Stomach (tissue), 9 donors: ENCODE results near the gene CPED1. TPM values are rescaled to one million over a fixed set of nuclear protein-coding genes. Genes with fewer than 3 reads are reported as not detected.
"Not testable (repeated sequence)": the region's sequence is repeated elsewhere in the genome, so short reads cannot be mapped to it uniquely, and the experiment has no call there.

Source experiments
- DNase-seq, 2 donors: peaks; one replicate each; pipeline versions ENCODE4 v3.0.0 to v3.0.0-alpha.2; 2013 to 2019
- H3K27ac ChIP-seq, 5 donors: fragments of 200-600 bp in 4 of 5; sonication (generic) in 4 of 5; one replicate each; pipeline ENCODE4 v1.5.1; 2013 to 2019; ENCODE audit warnings: mild to moderate bottlenecking in 1 of 5, moderate library complexity in 1 of 5
- H3K27me3 ChIP-seq, 3 donors: fragments of 200-600 bp; sonication (generic); one replicate each; pipeline ENCODE4 v1.5.1; 2017 to 2019; ENCODE audit warnings: mixed run types in 1 of 3
- H3K36me3 ChIP-seq, 4 donors: fragments of 200-600 bp; sonication (generic); 1 replicate in 3 of 4; 2 replicates in 1 of 4; pipeline ENCODE4 v1.5.1; 2016 to 2019
- H3K4me1 ChIP-seq, 4 donors: fragments of 200-600 bp; sonication (generic); one replicate each; pipeline ENCODE4 v1.5.1; 2016 to 2019
- H3K4me3 ChIP-seq, 4 donors: fragments of 200-600 bp; sonication (generic) in 3 of 4; one replicate each; pipeline ENCODE4 v1.5.1; 2016 to 2019; ENCODE audit warnings: mild to moderate bottlenecking in 1 of 4
- H3K9me3 ChIP-seq, 4 donors: fragments of 200-600 bp; sonication (generic); one replicate each; pipeline ENCODE4 v1.5.1; 2016 to 2019
- EP300 ChIP-seq: sonication (generic); formaldehyde crosslinking; IDR thresholded peaks from one replicate; pipeline ENCODE4 v1.6.1; 2017; ENCODE audit warnings: antibody characterized with exemption
- POLR2A ChIP-seq, 4 donors: fragments of 450-650 bp; IDR thresholded peaks; one replicate each; pipeline ENCODE4 v1.6.1; 2016; ENCODE audit warnings: antibody characterized with exemption in 4 of 4, control low read depth in 2 of 4, mild to moderate bottlenecking in 1 of 4, moderate library complexity in 1 of 4
- POLR2AphosphoS5 ChIP-seq, 3 donors: sonication (generic); formaldehyde crosslinking; IDR thresholded peaks; one replicate each; pipeline ENCODE4 v1.6.1; 2016; ENCODE audit warnings: antibody characterized with exemption in 3 of 3
- WGBS, 5 donors: extraction: QIAGEN DNeasy Blood & Tissue Kit in 3 of 5; methylation state at CpG; one replicate each; pipeline versions ENCODE4 v1.1.5 to v1.1.7; 2013 to 2018; 5-methylcytosine and 5-hydroxymethylcytosine counted together
- intact Hi-C: fragments of 100-400 bp; cut with DNase I; formaldehyde crosslinking; loops from one replicate; pipeline ENCODE4 v1.15.1; 2023; ENCODE audit warnings: low total_unique reads
- polyA plus RNA-seq, 3 donors: library from polyadenylated mRNA; stranded (reverse); fragments of 200-250 nt; gene quantifications; one replicate each; pipeline ENCODE4 v1.2.3, GENCODE V29; 2013
- total RNA-seq, 5 donors: library from RNA; depleted of rRNA; stranded (reverse); fragments of >200 nt; gene quantifications; one replicate each; pipeline versions ENCODE4 v1.1.0 to v1.2.3, GENCODE V29; 2014 to 2016
- TF ChIP-seq, protein P1 (sequence below), 7 experiments: fragments of 450-650 bp in 4 of 7; fragments of 200-600 bp in 3 of 7; sonication (generic) in 3 of 7; IDR thresholded peaks; one replicate each; pipeline ENCODE4 v1.5.1; 2016 to 2019; ENCODE audit warnings: antibody characterized with exemption in 7 of 7, control low read depth in 2 of 7, mild to moderate bottlenecking in 1 of 7
- donor health status: healthy with polysubstance abuse.
- donor health status: Bipolar disorder and iron deficiency.
- donor health status: healthy.

CPED1 gene
- total and polyA plus RNA-seq, 8 donors, result 3.0 to 58.7 (median 15.9) TPM

DNA sequence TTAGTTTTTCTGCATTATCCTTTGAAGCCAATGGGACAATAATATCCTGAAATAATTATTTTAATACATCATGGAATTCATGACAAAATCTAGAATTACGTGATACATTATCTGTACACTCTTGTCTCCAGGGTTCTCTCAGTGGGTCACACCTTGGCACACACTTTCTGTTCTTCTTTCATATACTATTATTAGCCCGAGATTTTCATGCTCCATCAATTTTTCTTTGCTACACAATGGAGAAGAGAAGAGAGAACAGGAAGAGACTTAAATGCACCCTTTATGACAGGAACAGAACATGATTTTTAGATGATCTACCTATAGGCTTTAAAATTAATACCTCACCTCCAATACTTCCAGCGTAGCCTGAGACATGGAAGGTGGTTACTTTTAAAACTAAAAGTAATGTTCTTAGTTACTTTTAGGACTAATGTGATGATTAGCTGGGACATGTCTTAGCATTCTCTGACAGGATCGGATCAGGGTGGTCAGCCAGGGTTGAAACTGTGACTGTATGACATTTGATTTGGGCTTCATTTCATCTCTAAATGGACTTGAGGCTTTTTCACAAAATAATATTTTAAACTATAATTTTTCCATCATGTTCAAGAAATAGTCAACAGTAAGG is 192.0 kb downstream of the CPED1 start:
- TF ChIP-seq POLR2AphosphoS5 (IDR thresholded peaks at IDR 0.05), result no peak
- TF ChIP-seq EP300, result no peak
- TF ChIP-seq, protein P1, sequence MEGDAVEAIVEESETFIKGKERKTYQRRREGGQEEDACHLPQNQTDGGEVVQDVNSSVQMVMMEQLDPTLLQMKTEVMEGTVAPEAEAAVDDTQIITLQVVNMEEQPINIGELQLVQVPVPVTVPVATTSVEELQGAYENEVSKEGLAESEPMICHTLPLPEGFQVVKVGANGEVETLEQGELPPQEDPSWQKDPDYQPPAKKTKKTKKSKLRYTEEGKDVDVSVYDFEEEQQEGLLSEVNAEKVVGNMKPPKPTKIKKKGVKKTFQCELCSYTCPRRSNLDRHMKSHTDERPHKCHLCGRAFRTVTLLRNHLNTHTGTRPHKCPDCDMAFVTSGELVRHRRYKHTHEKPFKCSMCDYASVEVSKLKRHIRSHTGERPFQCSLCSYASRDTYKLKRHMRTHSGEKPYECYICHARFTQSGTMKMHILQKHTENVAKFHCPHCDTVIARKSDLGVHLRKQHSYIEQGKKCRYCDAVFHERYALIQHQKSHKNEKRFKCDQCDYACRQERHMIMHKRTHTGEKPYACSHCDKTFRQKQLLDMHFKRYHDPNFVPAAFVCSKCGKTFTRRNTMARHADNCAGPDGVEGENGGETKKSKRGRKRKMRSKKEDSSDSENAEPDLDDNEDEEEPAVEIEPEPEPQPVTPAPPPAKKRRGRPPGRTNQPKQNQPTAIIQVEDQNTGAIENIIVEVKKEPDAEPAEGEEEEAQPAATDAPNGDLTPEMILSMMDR (IDR thresholded peaks at IDR 0.05), result no peak
- no peak for TF ChIP-seq POLR2A (IDR thresholded peaks at IDR 0.05)

DNA sequence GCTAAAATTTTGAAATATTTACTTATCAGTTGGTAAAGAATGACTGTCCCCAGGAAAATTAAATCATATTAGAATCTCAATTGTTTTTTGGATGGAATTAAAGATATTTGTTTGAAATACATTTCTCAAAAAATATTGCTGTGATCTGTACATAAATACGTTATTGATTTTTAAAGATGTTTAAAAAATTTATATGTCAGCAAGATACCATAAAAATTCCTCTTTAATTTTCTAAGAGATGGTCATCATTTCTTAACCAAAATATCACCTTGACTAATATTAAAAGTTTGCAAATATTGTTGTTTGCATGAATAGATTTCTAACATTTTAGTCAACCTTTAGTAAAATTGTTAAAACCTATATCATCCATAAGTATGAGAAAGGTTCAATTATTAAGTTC is 192.8 kb downstream of the CPED1 start:
- 69 to 89% (median 75%) methylated on average over 1 of the region's 1 CpG for WGBS, 5 donors
- no peaks in the 10 kb centered on the region for H3K27me3 ChIP-seq
- no peaks in the 10 kb centered on the region for H3K9me3 ChIP-seq
- H3K36me3 ChIP-seq, result no peaks in the 10 kb centered on the region
- no peaks in the 10 kb centered on the region for H3K4me1 ChIP-seq
- intact Hi-C loops, result no loop called here
- no peak for DNase-seq
- no peak overlapping the region for H3K4me3 ChIP-seq
- no peak overlapping the region for H3K27ac ChIP-seq
- TF ChIP-seq EP300 (no peak), POLR2AphosphoS5 (IDR thresholded peaks at IDR 0.05) (no peak), POLR2A (IDR thresholded peaks at IDR 0.05) (no peak)
- TF ChIP-seq, protein P1 (IDR thresholded peaks at IDR 0.05), result no peak

More for the DNA sequence above, 192.0 kb downstream of the CPED1 start:
- Histone ChIP-seq H3K4me1 (no peaks in the 10 kb centered on the region), H3K9me3 (no peaks in the 10 kb centered on the region), H3K36me3 (no peaks in the 10 kb centered on the region), H3K27ac (no peak overlapping the region), H3K4me3 (no peak overlapping the region), H3K27me3 (no peaks in the 10 kb centered on the region)
- intact Hi-C loops, result no loop called here
- no peak for DNase-seq
- 81 to 85% (median 82%) methylated on average over 4 of the region's 4 CpGs for WGBS, 5 donors

DNA sequence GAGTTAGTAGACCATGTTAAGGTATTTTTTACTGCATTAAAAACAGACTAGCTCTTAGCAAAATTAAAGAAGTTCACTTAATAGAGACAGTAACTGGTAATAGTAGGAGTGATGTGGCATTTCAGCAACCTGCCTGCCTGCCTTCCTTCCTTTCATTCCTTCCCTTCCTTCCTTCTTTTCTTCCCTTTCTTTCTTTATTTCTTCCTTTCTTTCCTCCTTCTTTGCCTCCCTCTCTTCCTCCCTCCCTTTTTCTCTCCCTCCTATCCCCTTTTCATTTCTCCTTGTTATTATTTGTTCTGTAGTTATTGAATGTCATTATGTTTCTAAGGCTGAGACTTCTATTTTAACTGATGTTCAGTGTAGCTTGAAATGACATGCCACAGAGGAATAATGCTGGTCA is 193.8 kb downstream of the CPED1 start:
- intact Hi-C loops, result no loop called here
- Histone ChIP-seq H3K27ac (no peak overlapping the region), H3K9me3 (no peaks in the 10 kb centered on the region), H3K36me3 (no peaks in the 10 kb centered on the region), H3K27me3 (no peaks in the 10 kb centered on the region), H3K4me3 (no peak overlapping the region), H3K4me1 (no peaks in the 10 kb centered on the region)
- no peak for DNase-seq
- no peak for TF ChIP-seq POLR2A (IDR thresholded peaks at IDR 0.05)
- no peak for TF ChIP-seq EP300
- no peak for TF ChIP-seq POLR2AphosphoS5 (IDR thresholded peaks at IDR 0.05)
- TF ChIP-seq, protein P1 (IDR thresholded peaks at IDR 0.05), result no peak

DNA sequence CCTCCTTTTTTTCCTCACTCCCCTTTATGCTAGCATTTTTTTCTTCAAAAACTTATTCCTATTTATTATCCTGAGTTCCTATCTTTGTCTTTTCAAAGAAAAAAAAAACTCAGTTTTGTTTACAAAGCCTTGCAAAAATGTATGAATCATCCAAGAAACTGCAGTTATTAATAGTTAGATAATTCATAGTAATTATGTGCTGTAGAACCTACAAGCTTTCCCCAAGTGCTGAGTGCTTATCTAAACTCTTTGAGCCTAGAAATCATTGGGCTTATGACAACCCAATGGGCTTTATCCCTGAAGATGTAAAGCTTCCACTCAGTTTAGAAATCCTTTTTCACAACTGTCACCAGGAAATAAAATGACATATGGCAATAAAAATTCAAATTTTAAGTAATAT is 194.4 kb downstream of the CPED1 start:
- intact Hi-C loops, result no loop called here
- H3K36me3 ChIP-seq, result no peaks in the 10 kb centered on the region

DNA sequence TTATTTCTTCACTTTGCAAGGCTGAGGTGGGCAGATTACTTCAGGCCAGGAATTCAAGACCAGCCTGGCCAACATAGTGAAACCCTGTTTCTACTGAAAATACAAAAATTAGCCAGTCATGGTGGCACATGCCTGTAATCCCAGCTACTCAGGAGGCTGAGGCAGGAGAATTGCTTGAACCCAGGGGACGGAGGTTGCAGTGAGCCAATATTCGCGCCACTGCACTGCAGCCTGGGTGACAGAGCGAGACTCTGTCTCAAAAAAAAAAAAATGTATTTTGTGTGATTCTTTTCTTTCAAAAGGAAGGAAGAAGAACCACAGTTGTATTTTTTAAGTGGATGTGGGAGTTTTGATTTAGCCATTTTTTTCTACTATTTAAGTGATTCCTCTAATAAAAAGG is 195.4 kb downstream of the CPED1 start:
- DNase-seq, intact Hi-C loops, H3K4me1 ChIP-seq, H3K27ac ChIP-seq, H3K36me3 ChIP-seq, H3K27me3 ChIP-seq, H3K9me3 ChIP-seq, H3K4me3 ChIP-seq: not testable (repeated sequence)
- 91 to 97% (median 95%) methylated on average over 4 of the region's 4 CpGs for WGBS, 5 donors

More for the DNA sequence above, 194.4 kb downstream of the CPED1 start:
- Histone ChIP-seq H3K4me1 (no peaks in the 10 kb centered on the region), H3K9me3 (no peaks in the 10 kb centered on the region), H3K27me3 (no peaks in the 10 kb centered on the region), H3K4me3 (no peak overlapping the region), H3K27ac (no peak overlapping the region)
- no peak for TF ChIP-seq POLR2AphosphoS5 (IDR thresholded peaks at IDR 0.05)
- TF ChIP-seq, protein P1 (IDR thresholded peaks at IDR 0.05), result no peak
- no peak for DNase-seq
